ENCODE measurements around the gene USP11.

USP11 gene

DNA sequence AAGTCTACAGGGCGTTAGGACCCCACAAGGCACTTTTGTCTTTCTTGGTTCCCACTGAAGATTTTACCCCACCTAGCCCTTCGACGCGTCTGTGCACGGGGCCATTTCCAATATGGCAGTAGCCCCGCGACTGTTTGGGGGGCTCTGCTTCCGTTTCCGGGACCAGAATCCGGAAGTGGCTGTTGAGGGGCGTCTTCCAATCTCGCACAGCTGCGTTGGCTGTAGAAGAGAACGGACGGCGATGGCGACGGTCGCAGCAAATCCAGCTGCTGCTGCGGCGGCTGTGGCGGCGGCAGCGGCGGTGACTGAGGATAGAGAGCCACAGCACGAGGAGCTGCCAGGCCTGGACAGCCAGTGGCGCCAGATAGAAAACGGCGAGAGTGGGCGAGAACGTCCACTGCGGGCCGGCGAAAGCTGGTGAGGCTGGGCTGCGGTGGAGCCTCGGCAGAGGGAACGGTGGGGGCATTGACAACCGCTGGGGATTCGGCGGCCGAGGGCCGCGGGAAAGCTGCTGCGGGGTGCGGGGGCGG lies at the start of gene USP11:
Gene USP11, plus strand, starts transcription at position 207 of the 530 bp plus-strand sequence. Its CDS starts 35 bp downstream, at position 242.
- CTCF ChIA-PET, result interaction anchor here (0.6 kb wide), 2 partner anchors 82 to 91 kb away, joined by 3 read pairs; no protein-coding TSS in a partner anchor
- TF ChIP-seq TARDBP (IDR thresholded peaks at IDR 0.05) (no peak), ELF4 (IDR thresholded peaks at IDR 0.05) (peak; percentile 83), ZNF384 (IDR thresholded peaks at IDR 0.05) (no peak), PKNOX1 (IDR thresholded peaks at IDR 0.05) (no peak), SP1 (IDR thresholded peaks at IDR 0.05) (no peak), FOXK2 (IDR thresholded peaks at IDR 0.05) (no peak), NFRKB (IDR thresholded peaks at IDR 0.05) (peak; percentile 21; the same call in 1 of the 2 replicates), FOXM1 (IDR thresholded peaks at IDR 0.05; ENCODE audit: borderline replicate concordance) (no peak), HDGF (IDR thresholded peaks at IDR 0.05; ENCODE audit: borderline replicate concordance) (no peak), L3MBTL2 (conservative IDR thresholded peaks at IDR 0.05) (peak; percentile 94), ARNT (IDR thresholded peaks at IDR 0.05) (no peak), BHLHE40 (IDR thresholded peaks at IDR 0.05; ENCODE audit: borderline replicate concordance) (no peak), FOXA1 (IDR thresholded peaks at IDR 0.05) (no peak)
- POLR2A ChIA-PET, result interaction anchor here (0.5 to 2.7 kb wide), 17 partner anchors 12 to 339 kb away, joined by 3 to 21 read pairs (median 4); no protein-coding TSS in a partner anchor
- DNase-seq (ENCODE audit: extremely low spot score), result peak; percentile 46

- no peak for DNase-seq (ENCODE audit: extremely low spot score)
- POLR2A ChIA-PET, result no interaction called here
These were observed 48.3 kb upstream of the USP11 start for GRCh38 chrX:47184486-47184885.

GRCh38 chrX:47185241-47185640 lies 47.6 kb upstream of the USP11 start:
- no peak for DNase-seq (ENCODE audit: extremely low spot score)
- ChIA-PET POLR2A (interaction anchor here (1.0 kb wide), 1 partner anchor 40 kb away, joined by 3 read pairs; the partner anchor contains the start of gene RBM10), CTCF (no interaction called here)
- TF ChIP-seq HDGF (IDR thresholded peaks at IDR 0.05; ENCODE audit: borderline replicate concordance) (no peak), ZNF384 (IDR thresholded peaks at IDR 0.05) (no peak), FOXA1 (IDR thresholded peaks at IDR 0.05) (no peak), SP1 (IDR thresholded peaks at IDR 0.05) (no peak), BHLHE40 (IDR thresholded peaks at IDR 0.05; ENCODE audit: borderline replicate concordance) (no peak), TARDBP (IDR thresholded peaks at IDR 0.05) (no peak), LEF1 (IDR thresholded peaks at IDR 0.05; ENCODE audit: borderline replicate concordance) (no peak), FOXK2 (IDR thresholded peaks at IDR 0.05) (no peak), L3MBTL2 (conservative IDR thresholded peaks at IDR 0.05) (no peak), PKNOX1 (IDR thresholded peaks at IDR 0.05) (no peak), CTBP1 (IDR thresholded peaks at IDR 0.05; ENCODE audit: borderline replicate concordance) (no peak), FOXM1 (IDR thresholded peaks at IDR 0.05; ENCODE audit: borderline replicate concordance) (no peak), ELF4 (IDR thresholded peaks at IDR 0.05) (no peak)

More at GRCh38 chrX:47184486-47184885, 48.3 kb upstream of the USP11 start:
- TF ChIP-seq ELF4 (IDR thresholded peaks at IDR 0.05), result no peak
- CTCF ChIA-PET, result no interaction called here

DNA sequence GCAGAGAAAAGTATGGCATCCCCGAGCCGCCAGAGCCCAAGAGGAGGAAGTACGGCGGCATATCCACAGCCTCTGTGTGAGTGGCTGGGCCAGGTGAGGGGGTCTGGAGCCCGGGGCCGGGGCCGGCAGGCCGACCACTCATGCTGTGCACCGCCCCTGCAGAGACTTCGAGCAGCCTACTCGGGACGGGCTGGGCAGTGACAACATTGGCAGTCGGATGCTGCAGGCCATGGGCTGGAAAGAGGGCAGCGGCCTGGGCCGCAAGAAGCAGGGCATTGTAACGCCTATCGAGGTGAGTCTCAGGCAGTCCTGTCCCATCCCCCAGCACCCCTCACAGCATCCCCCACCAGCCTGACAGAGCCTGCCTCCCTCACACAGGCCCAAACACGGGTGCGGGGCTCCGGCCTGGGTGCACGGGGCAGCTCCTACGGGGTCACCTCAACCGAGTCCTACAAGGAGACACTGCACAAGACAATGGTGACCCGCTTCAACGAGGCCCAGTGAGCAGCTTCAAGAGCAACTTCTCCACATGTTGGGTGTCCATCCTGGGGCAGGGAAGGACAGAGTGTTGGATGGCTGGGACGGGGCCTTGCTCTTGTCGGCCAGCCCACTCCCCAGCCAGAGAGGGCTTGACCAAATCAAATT lies 46.6 kb upstream of the USP11 start:
- CTCF ChIA-PET, result no interaction called here
- TF ChIP-seq SUZ12 (IDR thresholded peaks at IDR 0.05) (no peak), HDGF (IDR thresholded peaks at IDR 0.05; ENCODE audit: borderline replicate concordance) (no peak)

GRCh38 chrX:47187106-47187677 lies 45.6 kb upstream of the USP11 start:
- TF ChIP-seq BHLHE40 (IDR thresholded peaks at IDR 0.05; ENCODE audit: borderline replicate concordance), result no peak
- no peak for TF ChIP-seq ELF4 (IDR thresholded peaks at IDR 0.05)
- no peak for TF ChIP-seq ARNT (IDR thresholded peaks at IDR 0.05)
- no peak for TF ChIP-seq TARDBP (IDR thresholded peaks at IDR 0.05)
- TF ChIP-seq SP1 (IDR thresholded peaks at IDR 0.05), result no peak
- TF ChIP-seq LEF1 (IDR thresholded peaks at IDR 0.05; ENCODE audit: borderline replicate concordance), result no peak
- TF ChIP-seq HDGF (IDR thresholded peaks at IDR 0.05; ENCODE audit: borderline replicate concordance), result no peak
- no peak for TF ChIP-seq PKNOX1 (IDR thresholded peaks at IDR 0.05)
- no peak for TF ChIP-seq FOXM1 (IDR thresholded peaks at IDR 0.05; ENCODE audit: borderline replicate concordance)
- TF ChIP-seq CTBP1 (IDR thresholded peaks at IDR 0.05; ENCODE audit: borderline replicate concordance), result no peak
- no peak for TF ChIP-seq L3MBTL2 (conservative IDR thresholded peaks at IDR 0.05)
- ChIA-PET POLR2A (no interaction called here), CTCF (no interaction called here)
- DNase-seq (ENCODE audit: extremely low spot score), result no peak

More for the DNA sequence above, 46.6 kb upstream of the USP11 start:
- POLR2A ChIA-PET, result interaction anchor here (1.0 kb wide), 1 partner anchor 41 kb away, joined by 3 read pairs; the partner anchor contains the start of gene RBM10
- no peak for DNase-seq (ENCODE audit: extremely low spot score)

GRCh38 chrX:47189906-47190305 lies 42.9 kb upstream of the USP11 start:
- no peak for DNase-seq (ENCODE audit: extremely low spot score)
- ChIA-PET POLR2A (interaction anchor here (1.0 to 2.8 kb wide), 6 partner anchors 17 to 334 kb away, joined by 3 to 24 read pairs (median 7); partner anchors contain the start of genes NDUFB11, RBM10 and USP11), CTCF (interaction anchor here (1.5 kb wide), 1 partner anchor 333 kb away, joined by 6 read pairs; no protein-coding TSS in a partner anchor)
- TF ChIP-seq PKNOX1 (IDR thresholded peaks at IDR 0.05) (no peak), CTBP1 (IDR thresholded peaks at IDR 0.05; ENCODE audit: borderline replicate concordance) (no peak), NFRKB (IDR thresholded peaks at IDR 0.05) (no peak), FOXM1 (IDR thresholded peaks at IDR 0.05; ENCODE audit: borderline replicate concordance) (no peak)
